Putamen (tissue), 1 donor: ENCODE results near the gene SLC35C1.

Experiments
- DNase-seq: peaks from one replicate; pipeline ENCODE4 v3.0.0-alpha.2; 2016; ENCODE audit warnings: low spot score

SLC35C1 gene

DNA sequence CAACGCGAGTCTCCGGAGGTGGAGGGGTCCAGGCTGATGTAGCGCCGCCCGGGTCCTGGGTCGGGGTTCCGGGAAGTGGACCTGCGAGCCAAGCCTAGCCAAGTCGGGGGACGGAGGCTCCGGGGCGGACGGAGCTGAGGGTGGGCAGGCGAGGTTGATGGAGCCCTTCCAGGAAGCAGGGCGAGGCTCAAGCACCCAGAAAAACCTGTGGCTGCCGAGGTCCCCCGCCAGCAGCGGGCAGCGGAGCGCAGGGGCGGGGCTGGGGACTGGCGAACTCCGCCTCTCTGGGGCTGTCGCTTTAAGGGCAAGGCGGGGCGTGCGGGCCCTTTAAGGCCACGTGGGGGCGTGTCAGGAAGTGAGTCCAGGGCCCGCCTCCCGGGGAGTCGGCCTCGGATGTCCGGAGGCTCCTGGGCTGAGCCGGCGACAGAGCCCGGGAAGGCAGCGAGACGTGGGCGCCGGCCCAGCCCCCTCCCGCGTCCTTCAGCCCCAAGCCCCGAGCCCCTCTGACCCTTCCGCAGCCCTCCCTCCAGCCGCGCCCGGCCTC, at the start of gene SLC35C1:
Gene SLC35C1, plus strand, starts transcription at position 389 of the 544 bp plus-strand sequence. CDS start 653 bp downstream, outside the sequence.
- DNase-seq, result peak; percentile 95

DNA sequence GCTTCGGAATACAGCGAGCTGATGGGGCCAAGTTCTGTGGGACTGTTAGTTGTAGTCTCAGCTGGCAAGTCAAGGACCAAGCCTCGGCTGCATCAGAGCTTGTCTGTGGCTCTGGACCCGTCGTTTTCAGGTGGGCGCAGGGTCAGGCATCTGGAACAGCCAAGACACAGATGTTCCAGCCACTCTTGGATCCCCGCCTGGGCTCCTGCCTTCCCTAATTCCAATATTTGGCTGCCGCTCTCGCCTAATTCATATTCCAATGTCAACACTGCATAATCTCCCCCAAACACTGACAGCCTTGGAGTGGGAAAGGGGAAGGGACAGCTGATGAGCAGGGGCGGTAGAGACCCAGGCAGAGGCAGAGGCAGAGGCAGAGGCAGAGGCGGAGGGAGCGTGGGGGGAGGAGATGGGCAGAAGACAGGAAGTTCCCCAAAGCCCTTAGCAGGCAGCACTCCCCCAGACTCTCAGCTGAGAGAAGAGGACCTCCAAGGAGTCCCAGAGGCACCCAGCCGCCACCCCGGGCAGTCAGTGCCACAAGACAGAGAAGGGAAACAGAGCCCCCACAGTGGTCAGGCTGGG, 49.6 kb upstream of the SLC35C1 start:
- no peak for DNase-seq

DNA sequence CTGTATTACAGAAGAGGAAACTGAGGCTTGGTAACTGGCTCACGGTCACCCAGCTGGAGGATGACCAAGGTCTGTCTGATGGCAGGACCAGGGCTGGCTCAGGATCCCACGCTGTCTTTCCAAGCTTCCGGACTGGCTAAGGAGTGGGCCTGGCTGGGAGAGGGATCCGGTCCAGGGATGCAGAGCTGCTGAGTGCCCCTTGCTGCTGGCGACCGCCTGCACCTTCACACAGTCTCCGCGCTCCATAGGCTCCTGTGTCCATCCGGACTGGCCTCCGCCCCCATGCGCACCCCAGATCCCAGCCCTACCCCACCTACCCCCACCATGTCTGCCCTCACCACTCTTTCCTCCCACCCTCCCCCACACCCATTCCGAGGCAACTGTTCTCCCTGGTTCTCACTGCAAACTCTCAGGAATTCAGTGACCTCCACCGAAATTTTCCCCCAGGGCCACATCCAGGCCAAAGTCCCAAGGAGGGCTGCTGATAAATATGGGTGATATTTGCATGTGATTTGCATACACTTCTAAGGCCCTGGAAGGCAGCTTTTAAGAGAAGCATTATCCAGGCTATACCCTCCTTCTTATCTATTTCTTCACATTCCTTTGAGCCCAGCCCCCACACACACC, 48.5 kb upstream of the SLC35C1 start:
- no peak for DNase-seq

DNA sequence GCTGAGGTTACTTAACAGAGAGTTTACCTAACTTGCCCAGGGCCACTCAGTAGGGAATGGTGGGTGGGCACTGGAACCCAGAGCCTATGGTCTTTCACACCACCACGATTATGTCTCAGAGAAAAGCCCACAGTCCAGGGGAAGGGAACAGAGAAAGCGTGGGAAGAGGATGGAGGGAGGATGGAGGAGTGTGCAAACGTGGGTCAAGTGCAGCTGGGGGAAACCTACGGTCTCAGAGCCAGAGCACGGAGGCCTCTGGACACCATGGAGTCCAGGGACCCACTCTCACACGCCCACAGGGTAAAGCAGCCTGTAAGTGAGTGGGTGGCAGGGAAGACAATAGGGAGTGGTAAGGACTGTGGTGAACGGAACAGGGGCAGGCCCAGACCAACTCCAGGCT, 47.3 kb upstream of the SLC35C1 start:
- no peak for DNase-seq

GRCh38 chr11:45761659-45762058, 43.3 kb upstream of the SLC35C1 start:
- no peak for DNase-seq

GRCh38 chr11:45765107-45765668, 39.8 kb upstream of the SLC35C1 start:
- no peak for DNase-seq

- DNase-seq, result no peak
Measured at GRCh38 chr11:45765836-45766235, 39.1 kb upstream of the SLC35C1 start.

DNA sequence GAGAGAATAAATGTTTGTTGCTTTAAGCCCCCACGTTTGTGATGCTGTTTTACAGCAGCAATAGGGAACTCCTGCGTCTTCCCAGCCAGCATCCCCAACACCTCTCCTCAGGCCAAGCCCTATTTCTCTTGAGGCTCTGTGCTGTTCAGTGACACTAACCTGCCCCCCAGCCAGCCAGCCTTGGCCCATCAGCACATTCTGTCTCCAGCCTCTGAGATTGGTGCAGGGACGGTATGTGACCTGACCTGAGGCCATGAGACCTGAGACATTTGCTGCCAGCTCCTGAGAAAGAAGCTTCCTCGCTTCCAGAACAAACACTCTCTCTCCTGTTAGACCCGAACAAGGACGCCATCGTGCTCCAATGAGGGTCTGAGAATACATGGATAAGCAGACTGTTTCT, 38.5 kb upstream of the SLC35C1 start:
- no peak for DNase-seq

DNA sequence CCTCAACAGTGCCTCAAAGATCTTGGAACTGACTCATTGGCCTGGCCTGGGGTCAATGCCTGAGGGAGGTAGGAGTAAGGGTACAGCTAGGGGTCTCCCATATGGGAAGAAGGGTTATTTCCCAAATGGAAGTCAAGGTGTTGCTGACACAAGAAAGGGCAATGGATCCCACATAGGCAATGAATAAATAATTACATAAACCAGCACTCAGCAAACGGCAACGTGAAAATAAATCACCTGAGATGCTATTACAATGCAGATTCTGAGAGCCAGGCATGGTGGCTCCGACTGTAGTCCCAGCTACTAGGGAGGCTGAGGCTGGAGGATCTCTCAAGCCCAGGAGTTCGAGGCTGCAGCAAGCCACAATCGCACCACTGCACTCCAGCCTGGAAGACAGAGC, 36.5 kb upstream of the SLC35C1 start:
- DNase-seq, result no peak

- DNase-seq, result no peak
Measured at GRCh38 chr11:45769960-45770359, 35.0 kb upstream of the SLC35C1 start.

- peak; percentile 44 for DNase-seq
Measured at GRCh38 chr11:45771193-45771565, 33.8 kb upstream of the SLC35C1 start.

- DNase-seq, result peak; percentile 78
Measured at GRCh38 chr11:45771566-45772448, 33.1 kb upstream of the SLC35C1 start.

GRCh38 chr11:45772449-45772774, 32.5 kb upstream of the SLC35C1 start:
- DNase-seq, result no peak

- no peak for DNase-seq
Measured at GRCh38 chr11:45772986-45773785, 31.8 kb upstream of the SLC35C1 start.

DNA sequence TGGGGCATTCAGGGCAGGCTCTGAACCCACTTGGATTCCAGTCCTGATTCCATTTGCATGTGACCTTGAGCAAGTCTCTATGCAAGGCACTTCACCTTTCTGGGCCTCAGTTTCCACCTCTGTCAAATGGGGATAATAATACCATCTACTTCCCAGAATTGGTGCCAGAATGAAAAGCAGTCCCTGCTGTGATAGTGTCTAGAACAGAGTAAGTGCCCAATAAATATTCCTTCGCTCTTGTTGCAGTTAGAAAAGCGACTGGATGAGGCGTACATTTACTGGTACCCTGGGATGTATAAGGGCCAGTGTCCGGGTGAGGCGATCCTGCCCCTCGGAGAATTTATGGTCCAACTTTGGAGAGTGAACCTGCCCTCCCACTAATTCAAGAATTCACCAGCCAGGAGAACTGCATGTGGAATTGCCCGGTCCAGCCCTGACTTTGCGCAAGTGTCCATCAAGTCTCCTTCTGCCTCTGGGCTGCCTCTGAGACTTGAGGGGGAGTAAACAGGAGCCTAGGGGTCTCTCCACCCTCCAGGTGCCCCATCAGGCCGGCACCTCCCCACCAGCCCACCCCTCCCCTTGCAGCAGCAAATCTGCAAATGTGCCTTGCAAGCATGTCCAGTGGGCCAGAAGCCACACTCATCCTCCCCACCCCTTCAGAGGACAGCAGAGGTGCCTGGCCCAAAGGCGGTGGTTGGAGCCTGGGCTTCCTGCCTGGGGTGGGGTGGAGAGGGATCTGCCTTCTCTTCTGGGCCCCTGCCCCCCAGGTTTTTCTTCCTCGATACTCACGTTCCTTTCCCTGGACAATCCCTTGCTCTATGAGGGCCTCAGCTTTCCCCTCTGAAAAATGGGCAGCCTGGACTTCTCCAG, 30.9 kb upstream of the SLC35C1 start:
- DNase-seq, result no peak

GRCh38 chr11:45774786-45775185, 30.2 kb upstream of the SLC35C1 start:
- DNase-seq, result no peak

DNA sequence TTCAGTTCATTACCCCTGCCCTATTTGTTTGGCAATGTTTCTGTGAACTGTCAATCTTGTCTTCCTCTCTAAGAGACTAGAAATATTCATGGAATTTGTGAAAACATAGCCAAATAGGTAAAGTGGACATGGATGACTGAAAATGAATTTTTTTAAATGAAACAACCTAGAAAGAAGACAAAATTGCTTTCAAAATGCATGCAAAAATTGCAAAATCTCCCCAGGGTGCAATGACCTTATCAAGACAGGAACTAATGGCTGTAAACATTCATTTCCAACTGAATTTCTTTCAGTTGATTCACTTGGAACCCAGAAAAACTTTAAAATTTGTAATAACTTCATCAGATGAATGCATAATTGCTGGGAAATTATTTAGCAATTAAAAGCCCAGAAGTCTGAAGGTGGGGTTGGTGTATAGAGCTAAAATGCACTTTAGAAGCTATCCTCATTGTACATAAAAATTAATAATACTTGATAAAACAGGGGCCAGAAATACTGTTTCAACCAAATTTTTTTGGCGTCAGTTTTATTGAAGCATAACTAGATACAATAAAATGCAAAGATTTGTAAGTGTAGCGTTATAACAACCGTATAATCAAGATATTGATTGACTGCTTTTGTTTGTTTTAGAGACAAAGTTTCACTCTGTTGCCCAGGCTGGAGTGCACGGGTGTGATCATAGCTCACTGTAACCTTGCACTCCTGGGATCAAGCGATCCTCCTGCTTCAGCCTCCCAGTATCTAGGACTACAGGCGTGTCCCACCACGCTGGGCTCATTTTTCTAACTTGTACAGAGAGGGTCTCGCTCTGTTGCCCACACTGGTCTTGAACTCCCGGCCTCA, 27.6 kb upstream of the SLC35C1 start:
- DNase-seq, result no peak

- no peak for DNase-seq
Measured at GRCh38 chr11:45778341-45778740, 26.6 kb upstream of the SLC35C1 start.

DNA sequence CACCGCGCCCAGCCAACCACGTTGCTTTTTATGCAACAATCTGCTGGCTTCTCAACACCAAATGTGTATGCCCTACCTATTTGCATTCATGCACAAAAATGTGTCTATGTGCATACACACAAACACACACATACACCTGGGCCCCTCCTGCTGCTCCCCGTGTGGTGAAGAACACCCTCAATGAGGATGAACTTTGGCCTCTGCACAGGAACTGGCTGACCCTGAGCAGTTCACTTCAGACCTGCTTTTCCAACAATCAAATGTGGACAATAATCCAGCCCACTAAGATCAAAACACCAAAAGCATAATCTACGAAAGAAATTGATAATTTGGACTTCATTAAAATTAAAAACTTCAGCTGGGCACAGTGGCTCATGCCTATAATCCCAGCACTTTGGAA, 25.3 kb upstream of the SLC35C1 start:
- no peak for DNase-seq

DNA sequence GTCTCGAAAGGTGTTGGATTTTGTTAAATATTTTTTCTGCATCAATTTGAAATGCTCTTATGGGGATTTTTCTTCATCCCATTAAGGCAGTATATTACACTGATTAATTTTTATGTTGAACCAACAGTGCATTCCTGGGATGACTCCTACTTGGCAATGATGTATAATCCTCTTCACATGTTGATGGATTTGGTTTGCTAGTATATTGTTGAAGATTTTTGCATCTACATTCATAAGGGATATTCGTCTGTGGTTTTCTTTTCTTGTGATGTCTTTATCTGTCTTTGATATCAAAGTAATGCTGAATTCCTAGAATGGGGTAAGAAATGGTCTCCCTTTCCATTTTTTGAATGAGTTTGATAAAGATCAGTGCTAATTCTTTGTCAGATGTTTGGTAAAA, 18.7 kb upstream of the SLC35C1 start:
- DNase-seq, result no peak
